Hippocampal formation (tissue), 2 donors: ENCODE measurements around the gene SYNGR1.
"Not testable (repeated sequence)": the region's sequence is repeated elsewhere in the genome, so short reads cannot be mapped to it uniquely, and the experiment has no call there.

Experiments used
- DNase-seq, 2 donors: peaks; one replicate each; lab custom pipeline; 2025; lab: John Stamatoyannopoulos, UW

Gene SYNGR1

GRCh38 chr22:39405346-39406085 lies 55.7 kb downstream of the SYNGR1 start:
- peak; percentile 46 to 68 for DNase-seq

- DNase-seq = no peak
These were observed 58.4 kb downstream of the SYNGR1 start for GRCh38 chr22:39408173-39408572.

GRCh38 chr22:39408807-39409206 lies 59.0 kb downstream of the SYNGR1 start:
- no peak for DNase-seq

- no peak for DNase-seq
These were observed 59.8 kb downstream of the SYNGR1 start for GRCh38 chr22:39409516-39410029.

- no peak for DNase-seq
These were observed 60.5 kb downstream of the SYNGR1 start for GRCh38 chr22:39410264-39410663.

GRCh38 chr22:39411828-39412365 lies 62.1 kb downstream of the SYNGR1 start:
- DNase-seq = not testable (repeated sequence)

- DNase-seq = not testable (repeated sequence)
These were observed 63.4 kb downstream of the SYNGR1 start for GRCh38 chr22:39413204-39413603.

- DNase-seq = no peak
These were observed 64.6 kb downstream of the SYNGR1 start for GRCh38 chr22:39414377-39414776.

- peak in 1 of 2 donors; percentile 40 for DNase-seq
These were observed 65.1 kb downstream of the SYNGR1 start for GRCh38 chr22:39414886-39415285.

GRCh38 chr22:39415506-39415905 lies 65.7 kb downstream of the SYNGR1 start:
- no peak for DNase-seq

GRCh38 chr22:39416319-39416718 lies 66.5 kb downstream of the SYNGR1 start:
- DNase-seq = no peak

- no peak for DNase-seq
These were observed 67.8 kb downstream of the SYNGR1 start for GRCh38 chr22:39417641-39418040.

GRCh38 chr22:39418696-39419095 lies 68.9 kb downstream of the SYNGR1 start:
- DNase-seq = no peak

- no peak for DNase-seq
These were observed 69.3 kb downstream of the SYNGR1 start for GRCh38 chr22:39419096-39419495.

GRCh38 chr22:39419911-39420310 lies 70.1 kb downstream of the SYNGR1 start:
- DNase-seq = no peak

- DNase-seq = no peak
These were observed 71.9 kb downstream of the SYNGR1 start for GRCh38 chr22:39421691-39422090.

GRCh38 chr22:39422101-39422500 lies 72.3 kb downstream of the SYNGR1 start:
- DNase-seq = no peak

GRCh38 chr22:39422721-39423120 lies 72.9 kb downstream of the SYNGR1 start:
- no peak for DNase-seq

GRCh38 chr22:39423976-39424375 lies 74.2 kb downstream of the SYNGR1 start:
- DNase-seq = no peak

- no peak for DNase-seq
These were observed 76.7 kb downstream of the SYNGR1 start for GRCh38 chr22:39426380-39427043.

- no peak for DNase-seq
These were observed 78.2 kb downstream of the SYNGR1 start for GRCh38 chr22:39427751-39428596.

- DNase-seq = no peak
These were observed 78.8 kb downstream of the SYNGR1 start for GRCh38 chr22:39428597-39429071.
